HCT116 (cell line): ENCODE data around the gene PPP1R3G. TPM values are rescaled to one million over a fixed set of nuclear protein-coding genes. Genes with fewer than 3 reads are reported as not detected.
A peak's percentile ranks its signal among the peaks of the same experiment; 100 is the strongest.

ENCODE experiments used
- ATAC-seq: fragments of 200-7000 bp; cut with Tn5 transposase; 2 replicates; pipeline ENCODE4 v1.9.1; 2020; ENCODE audit warnings: mild to moderate bottlenecking, moderate library complexity
- BruUV-seq: library from RNA; stranded (reverse); fragments of 400-500 nt; replicated peaks from 2 replicates; lab custom pipeline; 2021; lab: Mats Ljungman, UMichigan
- CTCF ChIA-PET: fragments of 300-600 bp; sonication (Branson Sonifier 250); formaldehyde crosslinking; loops from one replicate; lab custom pipeline; 2021; ENCODE audit warnings: antibody characterized with exemption; lab: Charles Lee
- POLR2A ChIA-PET: fragments of 300-600, 350-600 bp; sonication (Branson Sonifier 250); formaldehyde crosslinking; loops from one replicate; lab custom pipeline; 2021; ENCODE audit warnings: antibody characterized with exemption; lab: Charles Lee
- RAD21 ChIA-PET, 2 experiments: fragments of 300-600 bp; sonication (Branson Sonifier 250); formaldehyde crosslinking; loops; one replicate each; lab custom pipeline; 2023; ENCODE audit warnings: low total read pairs in 2 of 2; ENCODE audit not compliant: uncharacterized antibody in 2 of 2, unreplicated experiment in 2 of 2, low non-redundant PET in 1 of 2; lab: Charles Lee
- DNase-seq: peaks from one replicate; pipeline ENCODE4 v3.0.0-alpha.2; 2010; ENCODE audit warnings: low read depth, low spot score
- H2AFZ ChIP-seq: fragments of 200-600 bp; shearing (Covaris generic), sonication (generic); 2 replicates; pipeline ENCODE4 v1.6.1; 2017; ENCODE audit warnings: low read depth, mixed run types, mixed read lengths, antibody characterized with exemption, low read length; ENCODE audit not compliant: poor library complexity, severe bottlenecking
- H3K27ac ChIP-seq: 2 replicates; pipeline ENCODE4 v1.5.1; 2012; ENCODE audit warnings: low read depth, low read length
- H3K27me3 ChIP-seq: fragments of 200-600 bp; sonication (generic); 2 replicates; pipeline ENCODE4 v1.6.1; 2016; ENCODE audit warnings: mixed run types, low read length, mixed read lengths; ENCODE audit not compliant: insufficient read depth
- H3K36me3 ChIP-seq, 2 experiments: fragments of 200-500 bp in 1 of 2; fragments of 200-600 bp in 1 of 2; sonication (Bioruptor generic) in 1 of 2; sonication (generic) in 1 of 2; 2 replicates each; pipeline versions ENCODE4 v1.5.1 to v1.6.1; 2014 to 2016; ENCODE audit warnings: low read length in 2 of 2, inconsistent platforms in 1 of 2, mixed read lengths in 1 of 2, mixed run types in 1 of 2; ENCODE audit not compliant: insufficient read depth in 2 of 2, control insufficient read depth in 1 of 2
- H3K4me1 ChIP-seq, 2 experiments: fragments of 200-600 bp in 1 of 2; sonication (generic) in 1 of 2; 2 replicates each; pipeline versions ENCODE4 v1.5.1 to v1.6.1; 2012 to 2017; ENCODE audit warnings: low read length in 2 of 2, inconsistent platforms in 1 of 2, mild to moderate bottlenecking in 1 of 2, mixed read lengths in 1 of 2, mixed run types in 1 of 2, moderate library complexity in 1 of 2; ENCODE audit not compliant: insufficient read depth in 2 of 2, control insufficient read depth in 1 of 2
- H3K4me2 ChIP-seq: fragments of 200-600 bp; sonication (generic); 2 replicates; pipeline ENCODE4 v1.6.1; 2017; ENCODE audit warnings: mixed run types, low read length, mixed read lengths
- H3K4me3 ChIP-seq, 2 experiments: fragments of 200-600 bp in 1 of 2; sonication (generic) in 1 of 2; replicated peaks in 1 of 2; 2 replicates each; pipeline ENCODE4 v1.5.1; 2011 to 2016; ENCODE audit warnings: low read length in 2 of 2, control low read depth in 1 of 2, low read depth in 1 of 2, mild to moderate bottlenecking in 1 of 2, mixed read lengths in 1 of 2, mixed run types in 1 of 2
- H3K79me2 ChIP-seq: fragments of 200-600 bp; sonication (generic); 2 replicates; pipeline ENCODE4 v1.6.1; 2017; ENCODE audit warnings: mild to moderate bottlenecking, mixed run types, low read length, moderate library complexity, mixed read lengths; ENCODE audit not compliant: insufficient read depth
- H3K9ac ChIP-seq: fragments of 200-600 bp; sonication (generic); 2 replicates; pipeline ENCODE4 v1.6.1; 2016; ENCODE audit warnings: low read length, mixed read lengths
- H3K9me2 ChIP-seq: fragments of 200-600 bp; sonication (generic), shearing (Covaris generic); 2 replicates; pipeline ENCODE4 v1.6.1; 2017; ENCODE audit warnings: mixed run types, mild to moderate bottlenecking, moderate library complexity; ENCODE audit not compliant: insufficient read depth
- H3K9me3 ChIP-seq, 2 experiments: fragments of 200-500 bp in 1 of 2; fragments of 200-600 bp in 1 of 2; sonication (Bioruptor generic) in 1 of 2; sonication (generic) in 1 of 2; 2 replicates each; pipeline ENCODE4 v1.6.1; 2014 to 2017; ENCODE audit warnings: low read length in 2 of 2, mixed read lengths in 2 of 2, inconsistent platforms in 1 of 2, low read depth in 1 of 2, mild to moderate bottlenecking in 1 of 2, mixed run types in 1 of 2, moderate library complexity in 1 of 2; ENCODE audit not compliant: control insufficient read depth in 1 of 2, insufficient read depth in 1 of 2
- H4K20me1 ChIP-seq: fragments of 200-600 bp; sonication (generic), shearing (Covaris generic); 2 replicates; pipeline ENCODE4 v1.6.1; 2017; ENCODE audit warnings: mixed run types, mild to moderate bottlenecking, moderate library complexity; ENCODE audit not compliant: insufficient read depth
- ATF3 ChIP-seq: IDR thresholded peaks from 2 replicates; pipeline ENCODE4 v1.6.1; 2012
- CBX3 ChIP-seq: IDR thresholded peaks from 2 replicates; pipeline ENCODE4 v1.6.1; 2012; ENCODE audit warnings: low read depth
- CEBPB ChIP-seq: IDR thresholded peaks from 2 replicates; pipeline ENCODE4 v1.6.1; 2012; ENCODE audit warnings: low read depth
- CTCF ChIP-seq, 3 experiments: fragments of 200-600 bp in 1 of 3; sonication (generic) in 1 of 3; IDR thresholded peaks in 2 of 3; conservative IDR thresholded peaks in 1 of 3; 2 replicates each; pipeline ENCODE4 v1.5.1; 2012 to 2017; ENCODE audit warnings: low read depth in 2 of 3, low read length in 2 of 3, antibody characterized with exemption in 1 of 3, borderline replicate concordance in 1 of 3, control low read depth in 1 of 3, mild to moderate bottlenecking in 1 of 3, mixed read lengths in 1 of 3, mixed run types in 1 of 3, moderate library complexity in 1 of 3; ENCODE audit not compliant: insufficient read depth in 1 of 3
- ELF1 ChIP-seq: IDR thresholded peaks from 2 replicates; pipeline ENCODE4 v1.6.1; 2012; ENCODE audit warnings: low read depth, borderline replicate concordance
- EZH2 ChIP-seq: fragments of 200-600 bp; sonication (generic); IDR thresholded peaks from 2 replicates; pipeline ENCODE4 v1.6.1; 2017; ENCODE audit warnings: antibody characterized with exemption, mixed run types
- FOSL1 ChIP-seq: IDR thresholded peaks from 2 replicates; pipeline ENCODE4 v1.6.1; 2012; ENCODE audit warnings: low read depth
- JUND ChIP-seq: IDR thresholded peaks from 2 replicates; pipeline ENCODE4 v1.6.1; 2012
- RAD21 ChIP-seq: IDR thresholded peaks from 2 replicates; pipeline ENCODE4 v1.6.1; 2012; ENCODE audit warnings: low read depth, mild to moderate bottlenecking
- REST ChIP-seq: IDR thresholded peaks from 2 replicates; pipeline ENCODE4 v1.6.1; 2012; ENCODE audit warnings: low read depth
- SRF ChIP-seq: IDR thresholded peaks from 2 replicates; pipeline ENCODE4 v1.6.1; 2012; ENCODE audit warnings: low read depth
- YY1 ChIP-seq: IDR thresholded peaks from 2 replicates; pipeline ENCODE4 v1.6.1; 2011; ENCODE audit warnings: low read length, low read depth, moderate library complexity, mild to moderate bottlenecking; ENCODE audit not compliant: insufficient replicate concordance; ENCODE audit errors: extremely low read depth
- ZFX ChIP-seq: fragments of 450-650 bp; IDR thresholded peaks from 2 replicates; pipeline ENCODE4 v1.6.1; 2017
- ZNF274 ChIP-seq: fragments of 200-500 bp; sonication (Bioruptor generic); IDR thresholded peaks from 2 replicates; pipeline ENCODE4 v1.6.1; 2014; ENCODE audit warnings: mild to moderate bottlenecking, low read depth, low read length, inconsistent platforms
- intact Hi-C: fragments of 100-400 bp; cut with micrococcal nuclease; formaldehyde crosslinking; loops from 2 replicates; pipeline ENCODE4 v1.10.0; 2022
- total RNA-seq: library from RNA; stranded (reverse); gene quantifications from one replicate; pipeline ENCODE4 v1.2.1, GENCODE V29; 2021; ENCODE audit not compliant: unreplicated experiment
- TF ChIP-seq, protein P1 (sequence below): IDR thresholded peaks from 2 replicates; pipeline ENCODE4 v1.6.1; 2012

Gene PPP1R3G
- total RNA-seq, 1 experiment from 2014 or later = 0.27 TPM

- Histone ChIP-seq H3K36me3 (no peaks in the 10 kb centered on the region), H3K4me3 (no peak overlapping the region), H3K27ac (no peak overlapping the region), H3K27me3 (no peaks in the 10 kb centered on the region), H4K20me1 (no peaks in the 10 kb centered on the region), H3K4me1 (no peaks in the 10 kb centered on the region), H3K9me3 (no peaks in the 10 kb centered on the region), H2AFZ (no peak overlapping the region), H3K9ac (no peak overlapping the region), H3K79me2 (no peaks in the 10 kb centered on the region), H3K9me2 (no peaks in the 10 kb centered on the region), H3K4me2 (no peak overlapping the region)
- TF ChIP-seq ZNF274 (no peak), ATF3 (no peak), JUND (no peak), REST (no peak), ELF1 (no peak), CEBPB (no peak), CBX3 (no peak), SRF (no peak), ZFX (no peak), FOSL1 (no peak), EZH2 (no peak), RAD21 (peak; percentile 41), YY1 (no peak), CTCF (IDR thresholded peaks at IDR 0.05 in 2 of 3, conservative IDR thresholded peaks at IDR 0.05 in 1 of 3; ENCODE audit: borderline replicate concordance in 1 of 3, insufficient read depth in 1 of 3, low read depth in 2 of 3, low read length in 2 of 3) (peak; percentile 32 to 86 (median 81); a peak in 5 of 6 replicates)
- TF ChIP-seq, protein P1, sequence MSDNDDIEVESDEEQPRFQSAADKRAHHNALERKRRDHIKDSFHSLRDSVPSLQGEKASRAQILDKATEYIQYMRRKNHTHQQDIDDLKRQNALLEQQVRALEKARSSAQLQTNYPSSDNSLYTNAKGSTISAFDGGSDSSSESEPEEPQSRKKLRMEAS = no peak
- POLR2A ChIA-PET = no interaction called here
- ATAC-seq = peak; percentile 97
- peak; percentile 27 for DNase-seq
- intact Hi-C loops = no loop called here
- BruUV-seq = no TSS peak
- CTCF ChIA-PET = no interaction called here
- RAD21 ChIA-PET = no interaction called here
Observed at GRCh38 chr6:5135788-5136376, 50.7 kb downstream of the PPP1R3G start.
